ENCODE measurements around the gene LHFPL6. TPM values are rescaled to one million over a fixed set of nuclear protein-coding genes. Genes with fewer than 3 reads are reported as not detected.

LHFPL6 gene
- total RNA-seq, 1 donor from 2014 or later, result 37.7 TPM

DNA sequence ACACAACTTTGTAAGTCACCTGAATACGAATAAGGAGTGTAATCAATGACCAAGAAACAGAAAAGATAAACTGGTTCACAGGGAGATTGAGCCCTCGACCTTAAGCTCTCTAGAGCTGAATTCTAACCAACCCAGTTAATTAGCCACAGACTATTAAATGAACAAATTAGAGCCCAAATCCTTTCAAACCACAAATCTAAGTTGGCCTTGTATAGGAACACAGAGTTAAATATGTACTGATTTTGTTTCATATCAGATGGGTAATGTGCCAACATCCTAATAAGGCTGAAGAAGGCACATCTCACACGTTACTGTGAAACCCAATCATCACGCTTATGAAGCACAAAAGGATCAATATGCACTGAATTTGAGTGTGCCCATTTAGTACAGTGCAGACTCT, 156.1 kb downstream of the LHFPL6 start:
- no peak overlapping the region for H3K4me3 Mint-ChIP-seq
- TF ChIP-seq, protein P1, sequence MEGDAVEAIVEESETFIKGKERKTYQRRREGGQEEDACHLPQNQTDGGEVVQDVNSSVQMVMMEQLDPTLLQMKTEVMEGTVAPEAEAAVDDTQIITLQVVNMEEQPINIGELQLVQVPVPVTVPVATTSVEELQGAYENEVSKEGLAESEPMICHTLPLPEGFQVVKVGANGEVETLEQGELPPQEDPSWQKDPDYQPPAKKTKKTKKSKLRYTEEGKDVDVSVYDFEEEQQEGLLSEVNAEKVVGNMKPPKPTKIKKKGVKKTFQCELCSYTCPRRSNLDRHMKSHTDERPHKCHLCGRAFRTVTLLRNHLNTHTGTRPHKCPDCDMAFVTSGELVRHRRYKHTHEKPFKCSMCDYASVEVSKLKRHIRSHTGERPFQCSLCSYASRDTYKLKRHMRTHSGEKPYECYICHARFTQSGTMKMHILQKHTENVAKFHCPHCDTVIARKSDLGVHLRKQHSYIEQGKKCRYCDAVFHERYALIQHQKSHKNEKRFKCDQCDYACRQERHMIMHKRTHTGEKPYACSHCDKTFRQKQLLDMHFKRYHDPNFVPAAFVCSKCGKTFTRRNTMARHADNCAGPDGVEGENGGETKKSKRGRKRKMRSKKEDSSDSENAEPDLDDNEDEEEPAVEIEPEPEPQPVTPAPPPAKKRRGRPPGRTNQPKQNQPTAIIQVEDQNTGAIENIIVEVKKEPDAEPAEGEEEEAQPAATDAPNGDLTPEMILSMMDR (conservative IDR thresholded peaks at IDR 0.05), result no peak
- peaks cover 15% of the 10 kb centered on the region for H3K4me1 Mint-ChIP-seq
- H3K27me3 Mint-ChIP-seq (ENCODE audit: low read depth), result no peaks in the 10 kb centered on the region
- H3K36me3 Mint-ChIP-seq (ENCODE audit: low read depth), result no peaks in the 10 kb centered on the region
- H3K9me3 Mint-ChIP-seq, result no peaks in the 10 kb centered on the region
- no peak overlapping the region for H3K27ac Mint-ChIP-seq (ENCODE audit: unreplicated experiment)
- no peak for DNase-seq (ENCODE audit: low read depth, low spot score)

DNA sequence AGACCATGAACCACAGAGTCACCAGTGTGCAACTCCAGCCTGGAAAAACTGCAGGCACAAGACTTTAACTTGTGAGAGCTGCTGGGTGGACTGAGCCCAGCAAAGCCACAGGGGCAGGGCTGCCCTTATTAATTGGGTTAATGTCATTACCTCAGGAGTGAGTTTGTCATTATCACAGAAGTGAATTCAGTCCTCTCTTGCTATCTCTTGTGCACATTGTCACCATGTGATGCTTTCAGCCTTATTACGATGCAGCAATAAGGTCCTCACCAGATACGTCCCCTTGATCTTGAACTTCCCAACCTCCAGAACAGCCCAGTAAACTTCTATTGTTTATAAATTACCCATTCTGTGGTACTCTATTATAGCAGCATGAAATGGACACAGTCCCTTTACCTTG, 158.1 kb downstream of the LHFPL6 start:
- peaks cover 3% of the 10 kb centered on the region for H3K4me1 Mint-ChIP-seq
- H3K4me3 Mint-ChIP-seq, result no peak overlapping the region
- DNase-seq (ENCODE audit: low read depth, low spot score), result no peak
- no peaks in the 10 kb centered on the region for H3K27me3 Mint-ChIP-seq (ENCODE audit: low read depth)
- no peak overlapping the region for H3K27ac Mint-ChIP-seq (ENCODE audit: unreplicated experiment)
- TF ChIP-seq, protein P1 (conservative IDR thresholded peaks at IDR 0.05), result no peak
- H3K36me3 Mint-ChIP-seq (ENCODE audit: low read depth), result peaks cover 3% of the 10 kb centered on the region
- H3K9me3 Mint-ChIP-seq, result peaks cover 2% of the 10 kb centered on the region

DNA sequence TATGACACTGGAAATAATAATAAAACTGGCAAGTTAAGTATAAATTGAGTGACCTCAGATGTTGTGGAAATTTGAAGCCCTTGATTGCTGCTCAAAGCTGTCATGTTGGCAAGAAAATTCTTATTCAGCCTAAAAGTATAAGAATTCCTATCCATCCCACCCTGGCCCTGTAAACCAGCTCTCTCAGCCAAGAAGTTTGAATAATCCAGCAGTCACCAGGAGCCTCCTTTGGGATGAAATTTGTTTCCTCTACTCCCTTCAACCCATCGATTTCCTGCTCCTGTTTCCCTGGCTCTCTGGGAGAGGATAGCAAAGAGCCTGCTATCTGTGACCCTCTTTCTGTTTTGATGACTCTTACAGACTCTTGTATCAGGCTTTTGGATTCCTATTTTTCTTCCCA, 169.3 kb downstream of the LHFPL6 start:
- H3K27ac Mint-ChIP-seq (ENCODE audit: unreplicated experiment), result peak overlapping the region; percentile 44
- no peak for DNase-seq (ENCODE audit: low read depth, low spot score)
- peaks cover 9% of the 10 kb centered on the region for H3K9me3 Mint-ChIP-seq
- H3K4me1 Mint-ChIP-seq, result peaks cover 12% of the 10 kb centered on the region
- H3K4me3 Mint-ChIP-seq, result no peak overlapping the region
- H3K36me3 Mint-ChIP-seq (ENCODE audit: low read depth), result peaks cover 31% of the 10 kb centered on the region
- TF ChIP-seq, protein P1 (conservative IDR thresholded peaks at IDR 0.05), result no peak
- no peaks in the 10 kb centered on the region for H3K27me3 Mint-ChIP-seq (ENCODE audit: low read depth)

DNA sequence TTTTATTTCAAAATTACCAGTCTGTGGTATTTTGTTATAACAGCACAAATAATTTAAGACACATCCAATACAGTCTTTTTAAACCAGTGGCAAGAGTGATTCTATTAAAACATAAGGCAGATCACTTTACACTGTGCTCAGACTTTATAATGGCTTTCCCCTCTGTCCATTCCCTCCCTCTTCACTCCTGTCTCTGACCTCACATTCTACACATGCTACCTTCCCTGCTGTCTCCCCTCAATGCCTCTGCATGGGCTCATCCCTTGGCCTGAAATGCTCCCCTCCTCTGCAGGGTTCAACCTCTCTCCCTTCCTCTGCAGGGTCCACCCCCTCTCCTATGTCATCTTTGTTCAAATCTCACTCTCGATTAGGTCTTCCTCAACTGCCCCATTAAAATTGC, 170.8 kb downstream of the LHFPL6 start:
- TF ChIP-seq, protein P1 (conservative IDR thresholded peaks at IDR 0.05), result no peak
- DNase-seq (ENCODE audit: low read depth, low spot score), result no peak
- no peak overlapping the region for H3K27ac Mint-ChIP-seq (ENCODE audit: unreplicated experiment)
- peaks cover 34% of the 10 kb centered on the region for H3K36me3 Mint-ChIP-seq (ENCODE audit: low read depth)
- H3K9me3 Mint-ChIP-seq, result peaks cover 9% of the 10 kb centered on the region
- no peak overlapping the region for H3K4me3 Mint-ChIP-seq
- peaks cover 12% of the 10 kb centered on the region for H3K4me1 Mint-ChIP-seq
- H3K27me3 Mint-ChIP-seq (ENCODE audit: low read depth), result no peaks in the 10 kb centered on the region

DNA sequence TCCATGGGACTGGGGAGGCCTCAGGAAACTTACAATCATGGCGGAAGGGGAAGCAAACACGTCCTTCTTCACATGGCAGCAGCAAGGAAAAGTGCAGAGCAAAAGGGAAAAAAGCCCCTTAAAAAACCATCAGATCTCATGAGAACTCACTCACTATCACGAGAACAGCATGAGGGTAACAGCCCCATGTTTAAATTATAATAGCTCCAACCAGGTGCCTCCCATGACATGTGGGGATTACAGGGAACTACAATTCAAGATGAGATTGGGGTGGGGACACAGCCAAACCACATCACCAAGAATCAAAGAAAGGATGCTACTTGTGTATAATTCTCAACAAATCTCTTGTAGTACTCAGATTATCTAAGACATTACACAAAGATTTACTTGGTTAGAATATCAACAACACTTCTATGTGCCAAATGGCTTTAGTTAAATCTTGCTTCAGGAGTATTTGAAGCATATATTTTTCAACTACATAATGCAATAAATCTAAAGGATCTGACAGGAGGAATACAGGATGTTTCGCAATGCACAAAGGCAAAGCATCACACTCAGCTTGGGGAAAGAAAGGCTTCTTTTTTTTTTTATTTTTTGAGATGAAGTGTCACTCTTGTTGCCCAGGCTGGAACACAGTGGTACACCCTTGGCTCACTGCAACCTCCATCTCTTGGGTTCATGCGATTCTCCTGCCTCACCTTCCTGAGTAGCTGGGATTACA, 180.0 kb downstream of the LHFPL6 start:
- Mint-ChIP-seq H3K4me1 (peaks cover 50% of the 10 kb centered on the region), H3K4me3 (no peak overlapping the region), H3K27me3 (ENCODE audit: low read depth) (no peaks in the 10 kb centered on the region), H3K27ac (ENCODE audit: unreplicated experiment) (peak overlapping the region; percentile 85), H3K9me3 (no peaks in the 10 kb centered on the region), H3K36me3 (ENCODE audit: low read depth) (peaks cover 3% of the 10 kb centered on the region)
- DNase-seq (ENCODE audit: low read depth, low spot score), result no peak
- TF ChIP-seq, protein P1 (conservative IDR thresholded peaks at IDR 0.05), result no peak

Data from neural crest cell (in vitro differentiated cells).